Activated CD8-positive, alpha-beta T cell treated with anti-CD3 and anti-CD28 coated beads for 36 hours (primary cell): ENCODE results near the gene LUC7L. TPM values are rescaled to one million over a fixed set of nuclear protein-coding genes. Genes with fewer than 3 reads are reported as not detected.
"Not testable (repeated sequence)": the region's sequence is repeated elsewhere in the genome, so short reads cannot be mapped to it uniquely, and the experiment has no call there.

Experiments used
- ATAC-seq: fragments of 200-7000 bp; cut with Tn5 transposase; one replicate; pipeline ENCODE4 v1.10.0; 2021; ENCODE audit warnings: mild to moderate bottlenecking, moderate library complexity
- CTCF ChIA-PET: fragments of 350-600 bp; sonication (Branson Sonifier 250); formaldehyde crosslinking; loops from one replicate; lab custom pipeline; 2021; ENCODE audit warnings: antibody characterized with exemption; lab: Charles Lee
- POLR2A ChIA-PET: fragments of 350-600 bp; sonication (Branson Sonifier 250); formaldehyde crosslinking; loops from one replicate; lab custom pipeline; 2021; ENCODE audit warnings: antibody characterized with exemption; lab: Charles Lee
- DNase-seq: peaks from one replicate; pipeline ENCODE4 v3.0.0-alpha.2; 2020
- H3K27ac Mint-ChIP-seq: one replicate; pipeline ENCODE4 v1.8.0; 2021; ENCODE audit warnings: mild to moderate bottlenecking, mixed read lengths
- H3K27me3 Mint-ChIP-seq: one replicate; pipeline ENCODE4 v1.8.0; 2021; ENCODE audit warnings: mixed read lengths
- H3K36me3 Mint-ChIP-seq: one replicate; pipeline ENCODE4 v1.8.0; 2021; ENCODE audit warnings: low read depth, mixed read lengths
- H3K4me1 Mint-ChIP-seq: one replicate; pipeline ENCODE4 v1.8.0; 2021; ENCODE audit warnings: low read depth, mixed read lengths
- H3K4me3 Mint-ChIP-seq: one replicate; pipeline ENCODE4 v1.8.0; 2021; ENCODE audit warnings: mild to moderate bottlenecking, moderate library complexity, mixed read lengths
- H3K9me3 Mint-ChIP-seq: one replicate; pipeline ENCODE4 v1.8.0; 2021; ENCODE audit warnings: mixed read lengths
- CTCF ChIP-seq: fragments of 200-600 bp; IDR thresholded peaks from one replicate; pipeline ENCODE4 v1.8.0; 2022; ENCODE audit warnings: antibody characterized with exemption, mild to moderate bottlenecking
- intact Hi-C: fragments of 100-400 bp; cut with micrococcal nuclease; formaldehyde crosslinking; loops from one replicate; pipeline ENCODE4 v1.10.0; 2022
- total RNA-seq, 2 experiments: library from RNA; stranded (reverse); gene quantifications; one replicate each; pipeline ENCODE4 v1.2.3, GENCODE V29; 2021

The LUC7L gene
- total RNA-seq, 2 experiments from 2014 or later, result 68.0 to 72.8 TPM

DNA sequence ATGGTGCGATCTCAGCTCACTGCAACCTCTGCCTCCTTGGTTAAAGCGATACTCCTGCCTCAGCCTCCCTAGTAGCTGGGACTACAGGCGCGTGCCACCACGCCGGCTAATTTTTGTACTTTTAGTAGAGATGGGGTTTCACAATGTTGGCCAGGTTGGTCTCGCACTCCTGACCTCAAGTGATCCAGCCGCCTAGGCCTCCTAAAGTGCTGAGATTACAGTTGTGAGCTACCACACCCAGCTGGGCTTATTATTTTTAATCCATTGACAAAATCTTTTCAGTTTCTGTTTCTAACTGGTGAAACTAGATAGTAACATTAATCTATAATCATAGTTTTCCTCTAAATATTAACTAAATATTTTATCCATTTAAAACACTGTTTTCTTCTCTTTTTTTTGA lies 11.3 kb upstream of the LUC7L start:
- Mint-ChIP-seq H3K27me3 (no peaks in the 10 kb centered on the region), H3K4me1 (peaks cover 27% of the 10 kb centered on the region), H3K4me3 (no peak overlapping the region), H3K27ac (no peak overlapping the region), H3K36me3 (peaks cover 5% of the 10 kb centered on the region), H3K9me3 (peaks cover under 1% of the 10 kb centered on the region)
- TF ChIP-seq CTCF, result no peak
- ChIA-PET POLR2A (no interaction called here), CTCF (interaction anchor here (1.4 to 1.8 kb wide), 3 partner anchors 9 to 12 kb away, joined by 4 to 5 read pairs (median 4); no protein-coding TSS in a partner anchor)
- intact Hi-C loops, result no loop called here
- DNase-seq (no peak), ATAC-seq (no peak)

- no peak for ATAC-seq
- no peak for TF ChIP-seq CTCF
- intact Hi-C loops, result loop anchor here (5.0 to 10.0 kb wide), 2 partner anchors 82 to 115 kb away; partner anchors contain the start of gene AXIN1
- H3K4me1 Mint-ChIP-seq, result peaks cover 28% of the 10 kb centered on the region
- no peaks in the 10 kb centered on the region for H3K27me3 Mint-ChIP-seq
- H3K4me3 Mint-ChIP-seq, result no peak overlapping the region
- H3K9me3 Mint-ChIP-seq, result peaks cover 2% of the 10 kb centered on the region
- no peak for DNase-seq
- H3K27ac Mint-ChIP-seq, result no peak overlapping the region
- POLR2A ChIA-PET, result no interaction called here
- CTCF ChIA-PET, result interaction anchor here (1.1 to 1.8 kb wide), 4 partner anchors 9 to 17 kb away, joined by 3 to 5 read pairs (median 4); no protein-coding TSS in a partner anchor
- peaks cover 6% of the 10 kb centered on the region for H3K36me3 Mint-ChIP-seq
Observed at GRCh38 chr16:239948-240277, 10.7 kb upstream of the LUC7L start.

DNA sequence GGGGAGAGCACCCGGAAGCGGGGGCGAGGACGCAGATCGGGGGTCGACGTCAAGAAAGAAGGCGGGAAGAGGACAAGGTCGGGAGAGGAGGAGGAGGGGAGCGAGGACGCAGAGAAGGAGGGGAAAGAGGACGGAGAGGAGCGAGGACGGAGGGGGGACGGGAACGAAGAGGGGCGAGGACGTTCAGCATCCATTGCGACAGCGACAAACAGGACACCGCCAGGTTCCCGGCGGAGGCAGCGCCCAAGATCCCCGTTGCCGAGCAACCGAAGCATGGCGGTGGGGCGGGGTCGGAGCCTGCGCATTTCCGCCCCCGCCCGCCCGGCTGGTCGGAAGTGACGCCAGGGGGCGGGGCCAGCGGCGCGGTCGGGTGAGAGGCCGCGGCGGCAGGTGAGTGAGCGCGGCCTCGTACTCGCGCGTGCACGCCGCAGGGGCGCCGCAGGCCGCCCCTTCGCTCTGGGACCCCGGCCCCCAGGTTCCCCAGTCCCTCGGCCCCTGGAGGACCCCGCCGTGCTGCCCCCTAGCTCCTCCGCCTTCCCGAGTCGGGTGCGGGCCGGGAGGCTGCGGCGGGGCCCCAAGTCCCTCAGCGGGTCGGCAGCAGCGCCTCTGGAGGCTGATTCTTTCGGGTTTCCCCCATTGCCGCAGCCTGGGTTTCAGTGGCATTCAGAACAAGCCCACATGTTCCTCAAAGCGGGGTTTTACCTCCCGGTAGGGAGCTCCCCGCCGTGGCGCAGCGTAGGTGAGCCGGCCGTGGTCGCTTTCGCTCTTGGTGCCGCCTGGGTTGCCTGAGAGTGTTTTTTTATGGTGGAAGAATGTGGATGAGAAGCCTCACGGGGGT lies 5.4 kb upstream of the LUC7L start, which contains the start of gene FAM234A:
FAM234A (plus strand) TSS at position 354 of the 838 bp plus-strand sequence. CDS start 19,593 bp downstream, outside the sequence.
- TF ChIP-seq CTCF, result peak; percentile 59
- ChIA-PET POLR2A (interaction anchor here (0.7 to 1.8 kb wide), 12 partner anchors 9 to 293 kb away, joined by 3 to 7 read pairs (median 4); partner anchors contain the start of gene CAPN15), CTCF (interaction anchor here (0.7 to 1.9 kb wide), 14 partner anchors 10 to 167 kb away, joined by 3 to 11 read pairs (median 4); partner anchors contain the start of gene DECR2)
- Mint-ChIP-seq H3K4me1 (peaks cover 19% of the 10 kb centered on the region), H3K4me3 (peak within 1 kb of the TSS; percentile 90), H3K36me3 (peaks cover 9% of the 10 kb centered on the region), H3K9me3 (peaks cover 2% of the 10 kb centered on the region), H3K27me3 (no peaks in the 10 kb centered on the region), H3K27ac (peak within 1 kb of the TSS; percentile 99)
- peak; percentile 97 for DNase-seq
- ATAC-seq, result peak; percentile 86
- intact Hi-C loops, result loop anchor here (5.0 to 10.0 kb wide), 2 partner anchors 88 to 120 kb away; partner anchors contain the start of gene AXIN1

DNA sequence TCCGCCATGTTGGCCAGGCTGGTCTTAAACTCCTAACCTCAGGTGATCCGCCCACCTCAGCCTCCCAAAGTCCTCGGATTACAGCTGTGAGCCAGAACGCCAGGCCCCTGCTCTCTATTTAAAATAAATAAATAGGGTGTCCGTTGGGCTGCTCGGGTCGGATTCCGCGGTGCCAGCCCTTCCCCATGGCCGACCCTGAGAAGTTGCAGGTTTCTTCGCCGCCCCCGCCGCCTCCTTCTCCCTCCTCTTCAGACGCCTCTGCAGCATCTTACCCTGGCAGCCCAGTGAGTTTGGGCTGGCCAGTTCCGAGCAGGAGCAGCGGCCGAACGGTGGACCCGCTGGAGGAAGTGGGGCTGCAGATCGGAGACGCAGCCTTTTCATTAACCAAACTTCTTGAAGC lies 1.7 kb upstream of the LUC7L start:
- no peak for ATAC-seq
- Mint-ChIP-seq H3K4me3 (no peak overlapping the region), H3K4me1 (peaks cover 34% of the 10 kb centered on the region), H3K36me3 (peaks cover 31% of the 10 kb centered on the region), H3K27ac (no peak overlapping the region), H3K9me3 (peaks cover 2% of the 10 kb centered on the region), H3K27me3 (no peaks in the 10 kb centered on the region)
- ChIA-PET CTCF (no interaction called here), POLR2A (no interaction called here)
- intact Hi-C loops, result loop anchor here (10.0 kb wide), 1 partner anchor 124 kb away; the partner anchor contains the start of gene AXIN1
- no peak for DNase-seq
- TF ChIP-seq CTCF, result no peak

GRCh38 chr16:230351-230750 lies 1.1 kb upstream of the LUC7L start:
- H3K9me3 Mint-ChIP-seq, POLR2A ChIA-PET, H3K27ac Mint-ChIP-seq, ATAC-seq, DNase-seq, H3K27me3 Mint-ChIP-seq, H3K4me3 Mint-ChIP-seq: not testable (repeated sequence)
- CTCF ChIA-PET, result interaction anchor here (1.0 to 3.3 kb wide), 3 partner anchors 10 to 132 kb away, joined by 3 to 18 read pairs (median 5); no protein-coding TSS in a partner anchor
- Mint-ChIP-seq H3K4me1 (peaks cover 32% of the 10 kb centered on the region), H3K36me3 (peaks cover 32% of the 10 kb centered on the region)
- intact Hi-C loops, result loop anchor here (10.0 kb wide), 1 partner anchor 124 kb away; the partner anchor contains the start of gene AXIN1
